Measurements from ENCODE around the gene TRIM24.

Gene TRIM24

GRCh38 chr7:138546064-138546619, 86.1 kb downstream of the TRIM24 start:
- TF ChIP-seq FOXP2 (optimal IDR thresholded peaks at IDR 0.05; ENCODE audit: borderline replicate concordance, extremely low read depth, extremely low read length, insufficient read depth) (no peak), POLR2AphosphoS5 (IDR thresholded peaks at IDR 0.05; ENCODE audit: low read depth, low read length) (no peak)

GRCh38 chr7:138546829-138547228, 86.8 kb downstream of the TRIM24 start:
- no peak for TF ChIP-seq FOXP2 (optimal IDR thresholded peaks at IDR 0.05; ENCODE audit: borderline replicate concordance, extremely low read depth, extremely low read length, insufficient read depth)
- TF ChIP-seq SIN3A (IDR thresholded peaks at IDR 0.05; ENCODE audit: borderline replicate concordance, insufficient read depth, low read length): no peak
- TF ChIP-seq POLR2AphosphoS5 (IDR thresholded peaks at IDR 0.05; ENCODE audit: low read depth, low read length): no peak
- TF ChIP-seq REST (IDR thresholded peaks at IDR 0.05; ENCODE audit: insufficient read depth in 1 of 2, low read depth in 2 of 2, low read length in 2 of 2): no peak
- no peak for TF ChIP-seq TAF1 (IDR thresholded peaks at IDR 0.05; ENCODE audit: borderline replicate concordance, insufficient read depth, low read length)

- TF ChIP-seq TAF1 (IDR thresholded peaks at IDR 0.05; ENCODE audit: borderline replicate concordance, insufficient read depth, low read length) (no peak), POLR2AphosphoS5 (IDR thresholded peaks at IDR 0.05; ENCODE audit: low read depth, low read length) (no peak), FOXP2 (optimal IDR thresholded peaks at IDR 0.05; ENCODE audit: borderline replicate concordance, extremely low read depth, extremely low read length, insufficient read depth) (no peak), REST (IDR thresholded peaks at IDR 0.05; ENCODE audit: insufficient read depth in 1 of 2, low read depth in 2 of 2, low read length in 2 of 2) (no peak)
Measured at GRCh38 chr7:138549082-138549481, 89.0 kb downstream of the TRIM24 start.

GRCh38 chr7:138550337-138550736, 90.3 kb downstream of the TRIM24 start:
- TF ChIP-seq TAF1 (IDR thresholded peaks at IDR 0.05; ENCODE audit: borderline replicate concordance, insufficient read depth, low read length) (no peak), FOXP2 (optimal IDR thresholded peaks at IDR 0.05; ENCODE audit: borderline replicate concordance, extremely low read depth, extremely low read length, insufficient read depth) (no peak), POLR2AphosphoS5 (IDR thresholded peaks at IDR 0.05; ENCODE audit: low read depth, low read length) (no peak), SIN3A (IDR thresholded peaks at IDR 0.05; ENCODE audit: borderline replicate concordance, insufficient read depth, low read length) (no peak), REST (IDR thresholded peaks at IDR 0.05; ENCODE audit: insufficient read depth in 1 of 2, low read depth in 2 of 2, low read length in 2 of 2) (no peak)

- TF ChIP-seq SIN3A (IDR thresholded peaks at IDR 0.05; ENCODE audit: borderline replicate concordance, insufficient read depth, low read length) (no peak), POLR2AphosphoS5 (IDR thresholded peaks at IDR 0.05; ENCODE audit: low read depth, low read length) (no peak), TAF1 (IDR thresholded peaks at IDR 0.05; ENCODE audit: borderline replicate concordance, insufficient read depth, low read length) (no peak), REST (IDR thresholded peaks at IDR 0.05; ENCODE audit: insufficient read depth in 1 of 2, low read depth in 2 of 2, low read length in 2 of 2) (no peak), FOXP2 (optimal IDR thresholded peaks at IDR 0.05; ENCODE audit: borderline replicate concordance, extremely low read depth, extremely low read length, insufficient read depth) (no peak)
Measured at GRCh38 chr7:138551102-138551501, 91.0 kb downstream of the TRIM24 start.
